ENCODE measurements around the gene PHACTR4.

GRCh38 chr1:28447679-28448078 is 78.1 kb downstream of the PHACTR4 start:
- TF ChIP-seq POU2F2 (IDR thresholded peaks at IDR 0.05; ENCODE audit: borderline replicate concordance, low read depth, low read length): no peak
- TF ChIP-seq CTCF (IDR thresholded peaks at IDR 0.05 in 2 of 3, conservative IDR thresholded peaks at IDR 0.05 in 1 of 3; ENCODE audit: control insufficient read depth in 2 of 3, extremely low read depth in 1 of 3, insufficient read depth in 1 of 3, low read depth in 3 of 3, low read length in 3 of 3): no peak
- no peak for TF ChIP-seq GATAD2B (conservative IDR thresholded peaks at IDR 0.05; ENCODE audit: low read depth)
- TF ChIP-seq EP300 (IDR thresholded peaks at IDR 0.05; ENCODE audit: borderline replicate concordance in 1 of 2, control insufficient read depth in 1 of 2, low read depth in 2 of 2, low read length in 2 of 2): no peak
- TF ChIP-seq HCFC1 (IDR thresholded peaks at IDR 0.05; ENCODE audit: low read length): no peak
- TF ChIP-seq TAF1 (IDR thresholded peaks at IDR 0.05; ENCODE audit: borderline replicate concordance, low read depth, low read length): no peak
- no peak for TF ChIP-seq POLR2AphosphoS5 (IDR thresholded peaks at IDR 0.05; ENCODE audit: low read length)
- no peak for TF ChIP-seq ZBTB33 (IDR thresholded peaks at IDR 0.05)
